Astrocyte of the cerebellum (primary cell): ENCODE measurements around the gene PRR18.
A peak's percentile ranks its signal among the peaks of the same experiment; 100 is the strongest.

Source experiments
- DNase-seq: peaks from one replicate; pipeline ENCODE4 v3.0.0-alpha.2; 2011; ENCODE audit warnings: low read depth
- H3K4me3 ChIP-seq: 2 replicates; pipeline ENCODE4 v1.5.1; 2011; ENCODE audit warnings: mild to moderate bottlenecking, low read depth, low read length, moderate library complexity
- in situ Hi-C: cut with HindIII; loops from 2 replicates; pipeline ENCODE4 v1.10.0; 2017; ENCODE audit warnings: low sequenced_read_pairs
- TF ChIP-seq, protein P1 (sequence below): IDR thresholded peaks from 2 replicates; pipeline ENCODE4 v1.5.1; 2012; ENCODE audit warnings: low read length, low read depth, moderate library complexity, mild to moderate bottlenecking; ENCODE audit errors: missing control alignments

Gene PRR18

DNA sequence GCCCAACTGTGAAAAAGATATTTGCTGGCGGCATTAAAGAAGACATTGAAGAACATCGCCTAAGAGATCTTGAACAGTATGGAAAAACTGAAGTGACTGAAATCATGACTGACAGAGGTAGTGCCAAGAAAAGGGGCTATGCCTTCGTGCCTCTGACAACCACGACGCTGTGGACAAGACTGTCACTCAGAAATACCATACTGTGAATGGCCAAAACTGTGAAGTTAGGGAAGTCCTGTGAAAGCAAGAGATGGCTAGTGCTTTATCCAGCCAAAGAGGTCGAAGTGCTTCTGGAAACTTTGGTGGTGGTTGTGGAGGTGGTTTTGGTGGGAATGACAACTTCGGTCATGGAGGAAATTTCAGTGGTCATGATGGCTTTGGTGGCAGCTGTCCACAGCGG, 26.7 kb upstream of the PRR18 start:
- H3K4me3 ChIP-seq = no peak overlapping the region
- DNase-seq = no peak
- in situ Hi-C loops = no loop called here
- TF ChIP-seq, protein P1, sequence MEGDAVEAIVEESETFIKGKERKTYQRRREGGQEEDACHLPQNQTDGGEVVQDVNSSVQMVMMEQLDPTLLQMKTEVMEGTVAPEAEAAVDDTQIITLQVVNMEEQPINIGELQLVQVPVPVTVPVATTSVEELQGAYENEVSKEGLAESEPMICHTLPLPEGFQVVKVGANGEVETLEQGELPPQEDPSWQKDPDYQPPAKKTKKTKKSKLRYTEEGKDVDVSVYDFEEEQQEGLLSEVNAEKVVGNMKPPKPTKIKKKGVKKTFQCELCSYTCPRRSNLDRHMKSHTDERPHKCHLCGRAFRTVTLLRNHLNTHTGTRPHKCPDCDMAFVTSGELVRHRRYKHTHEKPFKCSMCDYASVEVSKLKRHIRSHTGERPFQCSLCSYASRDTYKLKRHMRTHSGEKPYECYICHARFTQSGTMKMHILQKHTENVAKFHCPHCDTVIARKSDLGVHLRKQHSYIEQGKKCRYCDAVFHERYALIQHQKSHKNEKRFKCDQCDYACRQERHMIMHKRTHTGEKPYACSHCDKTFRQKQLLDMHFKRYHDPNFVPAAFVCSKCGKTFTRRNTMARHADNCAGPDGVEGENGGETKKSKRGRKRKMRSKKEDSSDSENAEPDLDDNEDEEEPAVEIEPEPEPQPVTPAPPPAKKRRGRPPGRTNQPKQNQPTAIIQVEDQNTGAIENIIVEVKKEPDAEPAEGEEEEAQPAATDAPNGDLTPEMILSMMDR = no peak

DNA sequence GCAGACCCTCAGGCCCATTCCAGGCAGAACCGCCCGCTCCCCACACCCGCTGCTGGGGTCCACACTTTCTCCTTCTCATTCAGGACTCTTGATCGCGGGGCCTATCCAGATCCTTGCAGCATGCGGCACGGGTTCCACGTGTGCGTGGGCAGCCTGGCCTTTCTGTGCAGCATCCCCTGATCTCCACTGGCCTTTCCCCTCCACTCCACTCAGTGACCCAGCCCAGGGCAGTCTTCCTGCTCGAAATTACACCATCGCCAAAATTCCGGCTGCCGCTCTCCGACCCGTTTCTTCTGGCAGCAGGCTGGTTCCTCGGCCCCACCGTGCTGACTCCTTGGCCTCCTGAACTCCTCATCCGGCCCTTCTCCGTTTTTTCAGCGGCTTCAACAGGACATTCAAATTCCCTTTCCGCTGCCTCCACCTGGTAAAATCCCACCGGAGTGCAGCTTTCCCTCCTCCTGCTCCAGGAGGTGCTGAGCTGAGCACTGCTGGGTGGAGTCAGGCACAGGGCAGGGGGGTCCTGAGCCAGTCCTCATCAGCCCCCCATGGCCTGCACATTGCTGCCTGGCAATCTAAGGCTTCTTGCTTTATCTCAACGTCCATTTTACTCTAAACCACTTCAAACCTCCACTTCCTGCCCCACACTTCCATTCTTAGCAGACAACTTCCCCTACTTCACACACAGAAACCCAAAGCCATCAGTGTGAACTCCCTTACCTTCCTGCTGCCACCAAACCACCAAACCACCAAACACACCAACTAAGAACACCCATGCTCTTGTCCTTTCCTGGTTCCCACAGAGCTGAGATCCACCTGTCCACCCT, 25.2 kb upstream of the PRR18 start:
- H3K4me3 ChIP-seq = no peak overlapping the region
- in situ Hi-C loops = no loop called here
- no peak for DNase-seq
- TF ChIP-seq, protein P1 = no peak

DNA sequence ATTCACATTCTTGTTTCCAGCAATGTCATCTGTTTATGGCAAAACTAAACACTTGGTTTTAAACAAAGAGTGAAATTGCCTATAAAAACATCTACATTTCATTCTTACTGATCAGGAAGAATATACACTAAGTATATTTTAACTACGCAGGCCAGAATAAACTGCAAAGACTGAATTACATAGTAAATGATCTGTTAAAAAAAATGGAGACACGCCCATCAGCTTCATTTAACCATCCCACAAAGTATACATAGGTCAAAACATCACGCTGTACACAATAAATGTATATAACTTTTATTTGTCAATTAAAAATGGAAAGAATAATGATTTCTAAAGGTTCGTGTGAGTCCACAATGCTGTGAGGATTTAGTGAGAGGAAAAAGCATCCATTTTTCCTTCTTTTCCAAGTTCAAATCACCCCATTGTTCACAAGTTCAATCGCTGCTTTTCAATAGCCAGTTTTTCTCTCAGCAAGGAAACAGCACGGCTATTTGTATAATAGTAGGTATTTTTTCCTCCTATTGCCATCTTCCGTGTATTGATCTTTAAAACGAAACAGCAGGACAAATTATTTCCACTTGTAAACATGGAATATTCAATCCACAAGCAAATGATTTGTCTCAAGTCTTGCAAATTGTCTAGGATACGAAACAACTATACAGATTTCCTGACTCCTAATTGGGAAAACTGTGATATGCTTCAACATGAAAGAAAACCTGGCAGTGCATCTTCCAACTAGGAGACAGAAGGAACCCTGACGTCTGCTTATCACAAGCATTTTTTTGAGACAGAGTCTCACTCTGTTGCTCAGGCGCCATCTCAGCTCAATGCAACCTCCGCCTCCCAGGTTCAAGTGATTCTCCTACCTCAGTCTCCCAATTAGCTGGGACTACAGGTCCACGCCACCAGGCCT, 23.6 kb upstream of the PRR18 start:
- TF ChIP-seq, protein P1 = no peak
- in situ Hi-C loops = no loop called here
- DNase-seq = no peak
- no peak overlapping the region for H3K4me3 ChIP-seq

DNA sequence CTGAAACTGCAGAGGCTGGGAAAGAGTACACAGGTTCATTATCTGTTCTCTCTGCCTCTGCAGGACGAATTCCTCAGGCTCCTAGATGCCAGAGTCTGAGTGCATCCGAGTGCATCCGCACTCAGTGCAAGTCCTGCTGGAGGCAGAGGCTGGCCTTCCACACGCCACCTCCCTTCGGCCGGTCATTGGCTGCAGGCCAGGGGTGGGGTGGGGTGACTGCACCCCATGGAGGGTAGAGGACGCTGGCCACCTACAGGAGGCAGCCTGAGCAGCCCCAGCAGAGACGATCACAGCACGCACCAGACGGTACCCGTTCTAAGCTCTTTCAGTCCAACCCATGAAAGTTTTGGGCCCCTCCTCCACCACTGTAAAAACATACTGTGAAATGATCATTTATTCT, 22.4 kb upstream of the PRR18 start:
- TF ChIP-seq, protein P1 = peak; percentile 7

GRCh38 chr6:166325383-166326042, 17.3 kb upstream of the PRR18 start:
- in situ Hi-C loops = no loop called here
- TF ChIP-seq, protein P1 = no peak
- no peak overlapping the region for H3K4me3 ChIP-seq
- DNase-seq = no peak

More for the DNA sequence above, 22.4 kb upstream of the PRR18 start:
- DNase-seq = no peak
- no peak overlapping the region for H3K4me3 ChIP-seq
- in situ Hi-C loops = no loop called here

GRCh38 chr6:166323395-166323794, 15.2 kb upstream of the PRR18 start:
- TF ChIP-seq, protein P1 = no peak
- no peak for DNase-seq

More at GRCh38 chr6:166323395-166323794, 15.2 kb upstream of the PRR18 start:
- in situ Hi-C loops = no loop called here
- no peak overlapping the region for H3K4me3 ChIP-seq
